DOHH2 (cell line): ENCODE data around the gene TUBE1.

ENCODE experiments used
- CTCF ChIP-seq: fragments of 200-600 bp; sonication (generic); IDR thresholded peaks from one replicate; pipeline ENCODE4 v1.5.1; 2014; ENCODE audit warnings: antibody characterized with exemption, mild to moderate bottlenecking, low read depth, low read length; ENCODE audit not compliant: poor library complexity, severe bottlenecking
- EZH2phosphoT487 ChIP-seq: fragments of 200-600 bp; sonication (generic); IDR thresholded peaks from 2 replicates; pipeline ENCODE4 v1.6.1; 2017; ENCODE audit warnings: borderline replicate concordance, mild to moderate bottlenecking, antibody characterized with exemption, low read length, moderate library complexity, mixed read lengths

- no peak for TF ChIP-seq CTCF
- no peak for TF ChIP-seq EZH2phosphoT487
Measured at GRCh38 chr6:112113918-112114317, 26.6 kb upstream of the TUBE1 start.
